ENCODE measurements around the gene ETV3.

The ETV3 gene

DNA sequence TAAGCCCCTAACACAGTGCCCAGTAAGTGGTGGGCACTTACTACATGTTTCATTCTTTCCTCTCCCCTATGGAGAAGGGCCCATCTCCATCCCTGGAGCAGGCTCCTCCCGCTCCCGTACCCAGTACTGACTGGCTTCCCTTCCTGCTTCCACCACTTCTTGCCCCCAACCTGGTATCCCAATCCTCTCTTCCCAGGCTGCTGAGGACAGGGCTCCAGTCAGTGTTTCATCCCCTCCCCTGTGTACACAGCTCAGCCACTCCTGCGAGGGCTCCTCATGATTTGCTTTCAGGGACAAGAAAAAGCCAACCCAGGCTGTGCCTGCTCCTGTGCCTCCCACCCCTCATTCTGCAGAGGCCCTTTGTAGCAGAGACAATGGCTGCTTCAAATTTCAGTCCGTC, 20.8 kb upstream of the ETV3 start:
- DNase-seq = no peak

DNA sequence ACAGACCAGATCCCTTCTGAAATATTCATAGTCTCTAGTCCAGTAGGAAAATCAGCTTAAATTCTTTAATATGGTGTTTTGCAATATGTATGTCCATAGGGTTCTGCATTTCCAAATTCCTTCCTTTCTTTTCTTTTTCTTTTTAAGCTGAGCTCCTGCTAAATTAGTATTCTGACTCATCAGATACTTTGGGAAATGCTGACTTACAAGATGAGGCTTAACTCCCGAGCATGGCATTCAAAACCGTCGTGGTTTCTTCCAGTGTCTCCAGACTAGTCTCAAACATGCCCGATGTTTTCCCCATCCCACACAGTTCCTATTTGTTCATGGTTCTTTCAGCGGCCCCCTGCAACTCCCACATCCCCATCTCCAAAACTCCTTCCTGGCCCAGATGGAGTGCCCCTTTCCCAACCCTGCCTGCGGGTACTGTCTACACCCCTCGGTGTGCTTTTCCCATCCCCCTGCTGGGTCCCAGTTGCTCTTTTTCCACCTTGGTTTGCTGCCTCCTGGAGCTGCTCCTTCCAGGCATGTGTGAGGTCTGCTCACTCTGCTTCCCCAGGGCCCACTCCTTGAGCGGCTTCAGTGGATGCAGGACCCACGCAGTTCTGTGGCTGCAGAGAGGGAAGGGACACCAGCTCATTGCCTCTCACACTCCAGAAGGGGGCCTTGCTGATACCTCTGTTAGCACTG, 19.5 kb upstream of the ETV3 start:
- no peak for DNase-seq

DNA sequence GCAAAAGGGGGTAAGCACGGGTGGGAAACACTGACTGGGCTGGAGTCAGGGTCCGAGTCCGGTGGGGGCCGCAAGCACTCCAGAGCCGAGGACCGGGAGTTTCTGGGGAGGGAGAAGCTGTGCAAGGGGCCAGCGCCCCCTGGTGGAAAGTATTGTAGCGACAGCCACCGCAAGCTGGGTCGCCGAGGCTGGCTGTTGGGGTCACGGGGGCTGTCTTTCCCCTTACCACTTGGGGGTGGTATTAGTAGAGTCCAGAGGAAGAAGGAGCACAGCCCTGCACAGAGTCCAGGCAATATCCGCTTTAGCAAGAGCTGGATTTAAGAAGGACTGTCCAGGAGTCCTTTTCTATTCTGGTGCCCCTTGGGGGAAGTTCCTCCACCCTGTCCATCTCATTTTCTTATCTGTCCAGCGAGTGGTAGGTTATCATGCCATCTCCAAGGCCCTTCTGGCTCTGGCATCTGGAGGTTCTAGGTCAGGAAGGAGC, 17.9 kb upstream of the ETV3 start:
- DNase-seq = peak; percentile 66

DNA sequence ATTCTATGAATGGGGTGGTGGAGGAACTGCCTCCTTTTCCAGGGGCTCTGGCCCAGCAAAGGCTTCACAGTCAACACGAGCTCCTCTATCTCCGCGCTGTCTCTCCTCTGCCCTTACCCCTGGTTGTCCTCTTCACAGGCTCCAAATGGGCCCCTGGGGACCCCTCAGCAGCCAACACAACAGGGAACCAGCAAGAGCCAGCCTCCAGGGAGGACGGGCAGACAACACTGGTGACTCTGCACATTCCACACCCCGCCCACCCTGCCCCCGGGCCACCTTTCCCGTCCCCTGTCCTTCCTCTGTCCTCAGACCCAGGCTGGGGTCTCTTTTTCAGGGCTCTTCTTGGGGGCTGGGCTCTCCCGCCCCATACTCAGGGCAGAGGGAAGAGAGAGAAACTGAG, 17.5 kb upstream of the ETV3 start:
- DNase-seq = no peak

DNA sequence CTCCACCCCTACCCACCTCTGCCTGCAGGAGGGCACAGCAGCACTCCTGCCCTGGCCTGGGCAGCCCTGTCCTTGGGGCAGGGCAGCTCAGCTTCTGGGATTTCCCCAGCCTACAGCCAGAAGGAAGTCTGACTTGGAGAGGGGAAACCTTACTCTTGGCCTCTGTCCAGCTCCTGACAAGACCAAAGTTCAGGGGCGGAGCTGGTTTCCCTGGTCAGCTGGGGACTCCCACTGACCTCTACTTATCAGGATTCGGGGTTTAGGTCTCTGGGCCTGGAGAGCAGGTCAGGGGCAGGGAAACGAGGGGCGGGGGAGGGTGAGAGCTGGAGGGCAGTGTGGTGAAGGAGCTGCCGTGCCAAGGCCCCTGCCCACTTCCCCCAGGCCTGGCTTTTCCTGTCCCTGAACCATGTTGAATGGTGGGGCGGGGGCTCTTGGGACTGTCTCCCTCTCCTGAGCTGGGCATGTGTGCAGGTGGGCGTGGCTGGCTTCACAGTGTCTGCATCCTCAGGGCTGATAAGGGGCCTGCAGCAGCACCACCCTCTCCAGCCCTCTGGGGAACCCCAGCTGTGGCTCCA, 16.8 kb upstream of the ETV3 start:
- DNase-seq = no peak

DNA sequence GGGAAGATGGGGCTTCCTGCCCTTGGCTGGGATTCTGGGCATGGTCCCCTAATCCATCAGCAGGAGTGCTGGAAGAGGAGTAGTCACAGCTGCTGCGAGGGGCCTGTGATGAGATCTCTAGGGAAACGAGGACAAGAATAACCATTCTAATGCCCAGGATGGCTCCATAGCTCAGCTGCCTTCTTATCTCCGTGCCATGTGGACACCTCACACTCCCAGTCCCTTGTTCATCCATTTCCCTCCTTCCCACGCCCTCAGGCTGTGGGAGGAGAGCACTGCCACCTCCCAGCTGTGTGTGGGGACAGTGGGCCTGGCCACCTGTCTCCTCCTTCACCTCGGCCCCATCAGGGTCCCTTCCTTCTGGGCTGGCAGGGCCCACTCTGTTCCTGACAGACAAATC, 16.1 kb upstream of the ETV3 start:
- DNase-seq = no peak

DNA sequence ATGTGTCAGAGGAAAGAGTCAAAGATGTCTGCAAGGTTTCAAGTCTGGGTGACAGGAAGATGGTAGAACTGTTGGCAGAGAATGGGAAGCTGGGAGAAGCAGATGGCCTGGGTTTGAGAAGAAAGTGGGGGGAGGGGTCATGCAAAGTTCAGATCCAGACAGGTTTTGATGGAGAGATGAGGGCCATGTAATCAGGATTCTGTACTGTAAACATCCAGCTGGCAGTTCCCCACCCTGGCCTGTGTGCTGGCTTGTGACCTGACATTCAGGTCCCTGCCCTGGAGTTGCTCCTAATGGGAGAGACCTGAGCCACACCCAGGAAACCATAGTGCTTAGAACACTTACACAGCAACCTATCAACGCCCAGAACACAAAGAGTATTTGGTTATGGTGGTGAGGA, 15.6 kb upstream of the ETV3 start:
- no peak for DNase-seq

DNA sequence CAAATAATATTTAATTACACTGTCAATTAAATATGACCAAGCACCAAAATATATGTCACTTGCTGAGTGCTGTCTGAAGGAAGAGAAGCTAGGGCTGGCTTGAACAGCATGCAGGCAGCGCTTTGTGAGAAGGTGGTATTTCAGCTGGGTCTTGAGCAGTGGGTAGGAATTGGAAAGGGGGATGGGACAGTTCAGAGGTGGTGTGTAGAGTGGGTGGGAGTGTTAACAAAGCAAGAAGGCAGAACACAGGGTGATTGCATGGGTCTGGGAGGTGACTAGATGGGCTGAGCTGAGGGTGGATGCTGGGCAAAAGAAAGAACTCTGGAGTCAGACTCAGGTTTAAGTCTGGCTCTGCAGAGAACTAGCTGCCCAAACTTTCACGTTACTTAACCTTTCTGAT, 14.3 kb upstream of the ETV3 start:
- DNase-seq = no peak

DNA sequence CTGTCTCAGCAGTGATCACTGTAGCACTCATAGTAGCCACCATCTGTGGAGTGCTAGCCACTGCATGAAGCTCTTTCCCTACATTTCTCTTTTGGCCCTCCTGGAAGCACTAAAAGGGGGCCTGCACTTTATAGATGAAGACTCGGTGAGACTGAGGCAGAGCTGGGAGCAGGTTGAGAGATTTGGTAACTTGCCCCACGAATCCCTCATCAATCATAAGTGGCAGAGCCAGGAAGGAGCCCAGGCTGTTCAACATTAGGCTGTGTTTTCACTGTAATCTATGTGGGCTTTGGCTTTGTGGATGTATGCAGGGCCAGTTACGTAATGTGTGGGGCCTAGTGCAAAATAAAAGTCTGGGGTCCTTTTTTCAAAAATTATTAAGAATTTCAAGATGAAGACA, 13.3 kb upstream of the ETV3 start:
- no peak for DNase-seq

DNA sequence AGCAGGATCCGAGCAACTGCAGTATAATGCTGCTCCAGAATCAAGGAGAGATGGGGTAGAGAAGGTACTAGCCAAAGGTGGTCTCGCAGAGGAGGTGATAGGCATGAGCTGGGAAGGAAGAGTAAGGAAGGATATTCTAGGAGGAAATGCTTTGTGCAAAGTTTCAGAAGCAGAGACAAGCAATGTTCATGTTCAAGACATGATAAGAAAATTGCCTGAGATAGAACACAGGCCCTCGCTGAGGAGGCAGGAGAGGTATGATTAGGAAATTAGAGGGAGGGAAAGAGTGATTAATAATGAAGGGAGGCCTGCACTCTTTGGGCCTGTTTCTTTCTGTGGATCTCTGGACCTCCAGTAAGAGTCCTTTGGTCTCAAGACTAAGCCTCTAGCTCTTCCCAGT, 12.9 kb upstream of the ETV3 start:
- DNase-seq = no peak

DNA sequence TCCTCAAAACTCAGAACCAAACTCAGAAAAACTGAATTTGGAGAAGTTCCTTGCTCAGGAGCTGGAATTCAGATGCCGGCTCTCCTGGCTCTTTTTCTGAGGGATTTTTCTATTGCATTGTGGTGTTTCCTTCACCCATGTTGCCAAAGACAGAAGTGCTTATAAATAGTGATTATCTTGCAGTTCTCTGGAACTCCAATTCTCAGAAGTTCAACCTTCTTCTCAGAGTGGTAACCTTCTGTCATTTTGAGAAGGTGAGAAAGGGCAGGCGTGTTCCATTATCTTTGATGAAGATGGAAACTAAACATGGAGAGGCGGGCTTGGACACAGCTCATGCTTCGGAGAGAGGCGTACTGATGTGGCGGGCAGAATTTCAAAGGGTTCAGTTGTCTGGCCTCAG, 12.4 kb upstream of the ETV3 start:
- DNase-seq = no peak

DNA sequence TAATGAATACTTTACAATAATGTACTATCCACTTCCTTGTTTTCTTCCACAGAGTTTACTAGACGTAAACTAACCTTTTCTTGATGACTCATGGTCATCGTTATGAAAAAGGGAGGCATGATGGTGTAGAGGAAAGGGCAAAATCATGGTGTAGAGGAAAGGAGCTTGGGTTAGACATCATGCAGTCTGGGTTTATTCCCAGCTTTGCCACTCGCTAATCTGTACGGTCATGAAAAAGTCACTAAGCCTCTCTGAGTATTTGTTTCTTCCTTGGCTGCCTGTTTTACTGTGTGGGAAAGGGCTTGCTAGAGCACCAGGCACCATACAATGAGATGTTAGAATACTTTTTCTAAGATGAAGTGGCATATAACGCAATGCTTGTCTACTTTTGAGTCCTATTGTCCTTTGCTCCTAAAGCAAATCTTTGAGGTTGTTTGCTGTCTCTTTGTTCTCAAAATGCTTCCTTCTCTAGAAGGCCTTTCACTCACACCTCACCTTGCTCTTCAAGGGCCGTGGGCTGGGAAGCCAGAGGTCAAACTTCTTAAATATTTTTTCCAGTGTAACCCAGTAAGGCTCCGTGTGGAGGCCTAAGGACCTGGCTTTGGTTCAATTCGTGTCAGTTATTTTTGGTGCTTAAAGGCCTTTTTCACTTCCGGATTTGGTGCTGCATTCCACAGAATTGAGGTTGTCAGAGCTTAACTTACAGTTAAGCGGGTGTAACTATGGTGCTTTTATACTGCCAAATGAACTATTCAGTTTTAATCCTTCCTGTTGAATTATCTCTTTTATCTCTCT, 9.9 kb upstream of the ETV3 start:
- DNase-seq = no peak

DNA sequence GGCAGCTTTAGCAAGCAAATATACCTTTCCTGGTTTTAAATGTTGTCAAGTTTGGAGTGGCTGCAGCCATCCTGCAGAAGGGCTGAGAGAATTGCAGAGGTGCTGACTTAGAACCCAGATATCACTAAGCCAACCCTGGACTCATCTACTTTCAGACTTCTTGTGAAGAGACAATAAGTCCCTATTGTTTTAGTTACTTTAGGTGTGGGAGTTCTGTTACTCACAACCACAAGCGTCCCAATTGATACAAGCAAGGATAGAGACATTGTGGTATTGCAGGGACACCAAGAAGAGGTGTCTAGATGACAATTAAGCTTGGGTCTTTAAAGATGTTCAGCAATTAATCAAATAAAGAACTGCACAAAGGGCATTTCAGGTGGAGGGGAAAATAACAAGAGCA, 8.8 kb upstream of the ETV3 start:
- DNase-seq = no peak

DNA sequence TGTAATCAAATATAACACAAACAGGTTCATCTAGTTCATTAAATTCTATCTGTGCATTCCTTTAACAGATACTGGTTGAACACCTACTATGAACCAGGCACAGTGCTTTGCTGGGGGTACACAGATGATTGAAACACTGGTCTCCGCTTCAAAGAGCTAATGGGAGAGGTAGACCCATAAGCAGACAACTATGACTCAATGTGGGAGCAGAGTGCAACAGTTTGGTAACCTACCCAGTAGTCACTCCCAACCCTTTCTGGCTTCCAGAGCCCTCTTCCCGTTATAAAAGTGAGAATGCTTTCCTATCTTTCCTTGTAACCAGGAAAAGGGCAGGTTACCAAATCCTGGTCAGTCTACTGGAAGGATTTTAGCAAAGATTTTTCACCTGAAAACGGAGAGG, 8.0 kb upstream of the ETV3 start:
- DNase-seq = no peak

DNA sequence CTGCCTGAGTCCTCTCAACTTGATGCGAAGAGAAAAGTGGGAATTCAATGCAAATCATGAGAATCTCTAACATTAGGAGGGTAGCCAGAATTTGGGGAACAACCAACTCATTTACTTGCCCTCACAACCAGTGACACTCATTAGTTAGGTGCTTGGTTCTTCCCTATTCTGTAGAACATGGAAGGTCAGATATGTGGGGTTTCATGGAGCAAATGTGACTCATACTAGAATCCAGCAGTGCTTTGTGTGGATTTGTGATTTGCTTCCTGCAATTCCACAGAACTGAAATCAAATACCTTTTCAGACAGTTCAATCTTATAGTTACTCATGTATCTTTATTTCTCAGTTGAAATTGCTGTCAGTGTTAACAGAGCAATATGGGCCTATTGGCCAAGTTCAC, 6.9 kb upstream of the ETV3 start:
- no peak for DNase-seq

DNA sequence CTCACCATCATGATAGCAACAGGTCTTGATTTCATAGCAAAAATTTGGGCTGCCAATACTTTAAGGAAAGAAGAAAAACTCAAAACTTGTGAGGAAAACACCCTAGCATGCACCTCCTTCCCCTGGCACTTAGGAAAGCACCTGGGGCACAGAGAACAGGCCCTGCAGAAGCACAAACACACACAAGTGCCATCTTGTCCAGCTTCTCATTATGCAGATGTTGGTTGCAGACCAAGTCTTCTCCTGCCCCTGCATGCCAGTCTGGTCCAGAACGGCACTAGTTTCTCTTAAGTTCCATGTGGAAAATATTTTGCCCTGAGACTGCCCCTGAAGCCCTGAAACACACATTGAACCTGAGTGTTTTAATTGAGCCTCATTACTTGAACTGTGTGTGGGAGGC, 6.3 kb upstream of the ETV3 start:
- DNase-seq = no peak

DNA sequence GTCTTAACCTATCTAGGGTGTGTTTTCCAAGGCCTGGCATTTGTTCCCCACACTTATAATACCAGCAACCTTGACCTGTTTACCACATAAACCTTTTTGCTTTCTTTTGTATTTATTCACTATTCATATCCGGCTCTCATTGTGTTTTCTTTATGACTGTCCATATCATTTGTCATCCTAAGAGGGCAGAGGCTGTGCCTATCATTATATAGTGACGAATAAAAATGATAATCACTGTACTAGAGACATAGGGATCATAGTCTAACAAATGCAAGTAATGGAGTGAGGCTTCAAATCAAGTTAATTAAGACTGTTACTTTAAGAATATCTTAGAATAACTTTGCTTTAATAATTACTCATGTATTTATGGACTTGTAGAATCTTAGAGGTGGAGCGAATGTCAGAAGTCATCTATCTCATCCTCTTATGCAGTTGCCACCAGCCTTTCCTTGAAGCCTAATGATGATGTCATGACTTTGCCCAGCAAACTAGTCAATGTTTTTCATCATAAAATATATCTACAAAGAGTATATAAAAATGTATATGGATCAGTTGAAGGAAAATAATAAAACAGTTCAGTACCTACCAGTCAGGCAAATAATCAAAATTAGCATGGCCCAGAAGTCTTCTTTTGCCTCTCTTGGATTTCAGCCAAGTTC, 4.7 kb upstream of the ETV3 start:
- no peak for DNase-seq

DNA sequence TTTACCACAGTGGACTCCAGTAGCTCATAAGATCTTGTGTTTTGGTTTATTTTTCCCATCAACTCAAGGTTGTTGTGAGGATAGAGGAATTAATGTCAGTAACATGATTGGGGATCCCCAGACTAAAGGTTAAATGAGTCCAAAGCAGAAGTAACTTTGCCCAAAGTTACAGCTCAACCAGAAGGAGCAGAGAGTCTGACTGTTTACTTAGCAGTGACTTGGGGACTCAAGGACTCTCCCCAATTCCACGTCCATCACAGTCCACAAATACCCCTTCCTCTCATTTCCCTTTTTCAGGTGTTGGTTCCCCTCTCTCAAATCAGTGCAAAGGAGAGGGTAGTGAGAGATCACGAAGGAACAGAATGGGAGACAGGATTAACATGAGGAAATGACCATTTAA, 4.0 kb upstream of the ETV3 start:
- DNase-seq = no peak

DNA sequence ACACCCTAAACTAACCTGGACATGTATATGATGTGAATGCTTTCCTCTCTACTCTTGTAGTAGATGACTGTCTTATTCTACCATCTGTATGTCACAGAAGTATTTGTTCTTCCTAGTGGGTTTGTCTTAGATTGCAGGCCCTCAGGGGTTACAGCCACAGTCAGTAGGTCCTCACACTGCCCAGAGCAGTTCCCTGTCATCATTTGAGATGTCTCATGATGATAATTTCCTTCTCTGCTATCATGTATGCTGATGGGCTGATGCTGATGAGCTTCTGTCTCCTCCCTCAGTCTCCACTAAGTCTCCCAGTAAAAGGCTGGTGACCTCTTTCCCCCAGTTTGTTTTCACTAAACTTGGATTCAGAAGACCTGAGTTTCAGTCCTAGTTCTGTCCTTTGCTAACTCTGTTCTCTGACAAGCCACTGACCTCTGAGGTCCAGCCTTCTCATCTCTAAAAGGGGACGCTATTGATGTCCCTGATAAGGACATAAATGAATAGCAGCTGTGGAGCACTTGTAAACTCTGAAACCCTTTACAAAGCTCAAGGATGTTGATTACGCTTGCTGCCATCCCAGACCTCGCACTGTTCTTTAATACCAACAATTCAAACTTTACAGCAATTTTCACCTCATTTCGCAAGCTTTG, 3.1 kb upstream of the ETV3 start:
- no peak for DNase-seq

DNA sequence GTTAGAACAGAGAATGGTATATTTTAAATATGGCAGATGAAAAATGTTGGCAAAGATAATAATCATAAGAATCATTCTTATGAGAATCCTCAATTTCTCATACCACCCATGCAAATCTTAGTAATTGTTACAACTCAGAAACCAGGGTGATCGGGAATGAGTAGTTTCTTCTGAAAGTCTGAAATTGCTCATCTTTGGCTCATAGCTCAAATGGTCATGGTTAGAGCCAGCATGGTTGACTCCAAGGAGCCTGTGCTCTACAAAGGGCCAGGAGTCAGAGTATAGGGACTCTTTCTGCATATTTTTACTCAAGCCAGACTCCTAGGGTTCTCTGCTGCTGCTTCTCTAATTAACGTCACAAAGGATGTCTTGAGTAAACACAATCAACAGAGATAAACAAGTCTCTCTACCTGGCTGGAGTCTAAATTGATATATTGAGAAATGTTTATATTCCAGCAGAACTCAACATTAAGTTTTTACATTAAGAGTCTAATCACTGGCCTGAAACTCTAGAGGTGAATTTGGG, 1.9 kb upstream of the ETV3 start:
- DNase-seq = no peak

DNA sequence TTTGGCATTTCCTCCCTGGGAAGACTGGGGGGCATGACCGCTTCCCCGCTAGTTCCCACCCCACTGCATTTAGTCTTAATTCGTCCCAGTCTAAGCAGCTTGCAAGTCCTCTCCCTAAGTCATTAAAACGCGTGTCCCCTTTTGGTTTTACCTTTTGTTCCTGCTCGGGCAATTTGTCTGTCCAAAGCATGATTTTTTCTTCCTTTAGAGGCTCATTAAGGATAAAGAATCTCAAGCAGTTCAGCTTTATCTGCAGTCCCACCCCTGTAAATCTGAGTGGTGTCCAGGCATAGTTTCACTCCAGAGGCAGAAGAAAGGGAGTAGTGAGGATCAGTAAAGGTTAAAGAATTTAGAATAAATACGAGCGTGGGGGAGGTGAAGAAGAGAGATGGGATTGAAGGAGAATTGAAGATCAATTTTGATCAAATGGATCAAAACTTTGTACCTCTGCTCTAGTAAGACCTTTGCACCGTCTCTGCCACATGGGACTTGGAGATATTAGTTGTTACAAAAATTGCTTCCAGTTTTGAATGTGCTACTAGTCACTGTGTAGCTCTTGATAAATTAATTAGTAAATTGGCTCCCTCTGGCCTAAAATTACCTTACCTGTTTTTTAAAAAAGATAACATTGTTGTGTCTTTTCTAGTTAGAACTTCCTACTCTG, 989 bp upstream of the ETV3 start:
- DNase-seq = no peak

DNA sequence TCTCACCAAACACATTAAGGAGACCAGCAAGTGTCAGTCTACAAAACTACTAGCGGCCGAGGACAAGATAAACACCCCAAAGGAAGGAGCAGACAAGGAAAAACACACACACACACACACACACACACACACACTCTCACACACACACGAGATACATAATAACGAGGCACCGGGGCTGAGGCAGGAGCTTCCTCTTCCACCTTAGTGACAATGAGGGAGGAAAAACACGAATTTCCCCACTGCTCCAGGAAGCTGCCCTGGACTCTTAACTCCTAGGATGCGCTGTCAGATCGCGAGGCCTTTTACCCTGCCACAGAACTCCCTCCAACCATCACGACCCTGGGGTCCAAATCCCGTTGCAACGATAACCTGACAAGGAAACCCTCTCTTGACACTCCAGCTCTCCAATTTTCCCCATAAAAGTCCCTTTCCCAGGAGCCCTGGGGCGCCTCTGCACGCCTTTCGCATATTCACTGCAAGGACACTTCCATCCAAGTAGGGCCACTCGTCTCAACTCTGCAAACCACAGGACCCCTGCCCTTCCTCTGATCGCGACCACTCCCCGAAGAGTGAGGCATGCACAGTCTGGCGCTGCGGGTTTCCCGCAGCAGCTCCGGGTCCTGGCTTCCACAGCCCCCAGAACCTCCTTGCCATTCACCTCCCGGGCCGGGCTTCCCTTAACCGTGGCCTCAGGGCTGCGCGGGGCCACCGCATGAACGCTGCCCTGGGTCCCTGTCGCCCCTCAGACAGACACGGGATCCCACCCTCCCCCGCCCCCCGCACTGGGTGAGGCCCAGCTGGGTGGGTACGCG, 581 bp downstream of the ETV3 start:
- no peak for DNase-seq

Data from COR-L47 (cell line).